Measurements from ENCODE around the gene SPECC1. TPM values are rescaled to one million over a fixed set of nuclear protein-coding genes. Genes with fewer than 3 reads are reported as not detected.

SPECC1 gene
- total RNA-seq, 1 experiment from 2014 or later, result 43.5 TPM

DNA sequence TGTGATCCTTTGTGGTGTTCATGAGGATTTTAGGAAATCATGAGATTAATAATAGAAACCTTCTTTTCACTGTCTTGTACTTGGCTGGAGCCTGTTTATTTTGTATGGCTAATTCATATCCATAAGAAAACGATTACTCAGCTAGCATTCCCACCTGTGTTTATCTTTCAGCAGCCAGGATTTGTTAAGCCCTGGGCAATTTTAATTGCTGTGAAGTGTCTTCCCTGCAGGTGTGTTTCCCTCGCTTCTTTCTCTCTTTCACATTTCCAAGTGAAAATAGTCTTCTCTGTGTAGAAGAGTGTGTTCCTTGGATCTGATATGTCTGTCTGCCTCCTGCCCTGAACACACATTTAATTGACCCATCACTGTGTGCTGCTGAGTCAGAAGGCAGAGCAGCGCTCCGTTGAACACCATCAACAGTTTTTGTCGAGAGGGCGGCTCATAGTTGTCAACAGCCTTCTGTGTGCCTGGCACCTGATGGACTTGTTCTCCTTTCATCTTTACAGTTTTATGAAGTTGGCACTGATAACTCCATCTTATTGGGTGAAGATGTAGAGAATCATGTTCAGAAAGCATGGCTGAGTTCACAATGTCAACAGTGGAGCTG lies 83.2 kb downstream of the SPECC1 start:
- intact Hi-C loops (cut with micrococcal nuclease), result no loop called here
- DNase-seq (ENCODE audit: low read depth, low spot score) (no peak), ATAC-seq (no peak)
- Histone ChIP-seq H3K27me3 (ENCODE audit: insufficient read depth, low read length) (no peaks in the 10 kb centered on the region), H3K36me3 (ENCODE audit: control insufficient read depth in 1 of 2, insufficient read depth in 2 of 2, low read length in 2 of 2) (no peaks in the 10 kb centered on the region), H3K79me2 (ENCODE audit: insufficient read depth, low read length) (no peaks in the 10 kb centered on the region), H3K27ac (ENCODE audit: low read depth, low read length) (no peak overlapping the region), H4K20me1 (ENCODE audit: insufficient read depth) (no peaks in the 10 kb centered on the region), H3K4me1 (ENCODE audit: control insufficient read depth in 1 of 2, insufficient read depth in 2 of 2, low read length in 2 of 2) (peaks cover 7 to 10% of the 10 kb centered on the region in 2 experiments; a peak in 2 of 4 replicates), H3K9me2 (ENCODE audit: insufficient read depth) (no peaks in the 10 kb centered on the region), H3K4me3 (replicated peaks in 1 of 2; ENCODE audit: low read depth in 1 of 2, low read length in 2 of 2) (no peak overlapping the region), H3K4me2 (ENCODE audit: low read length) (no peak overlapping the region), H3K9ac (ENCODE audit: low read length) (no peak overlapping the region), H3K9me3 (ENCODE audit: control insufficient read depth in 1 of 2, insufficient read depth in 1 of 2, low read depth in 1 of 2, low read length in 2 of 2) (no peaks in the 10 kb centered on the region), H2AFZ (ENCODE audit: low read depth, low read length, poor library complexity, severe bottlenecking) (no peak overlapping the region)
- ChIA-PET RAD21 (ENCODE audit: low non-redundant PET in 1 of 2, low total read pairs in 2 of 2, uncharacterized antibody in 2 of 2, unreplicated experiment in 2 of 2) (no interaction called here), POLR2A (no interaction called here), CTCF (no interaction called here)
- TF ChIP-seq EZH2phosphoT487 (IDR thresholded peaks at IDR 0.05; ENCODE audit: borderline replicate concordance) (no peak), FOSL1 (IDR thresholded peaks at IDR 0.05; ENCODE audit: low read depth) (no peak), EZH2 (IDR thresholded peaks at IDR 0.05) (no peak), SP1 (IDR thresholded peaks at IDR 0.05; ENCODE audit: low read depth) (no peak), EGR1 (IDR thresholded peaks at IDR 0.05; ENCODE audit: low read depth) (no peak), SIN3A (IDR thresholded peaks at IDR 0.05; ENCODE audit: low read depth) (no peak), SRF (IDR thresholded peaks at IDR 0.05; ENCODE audit: low read depth) (no peak), POLR2AphosphoS5 (IDR thresholded peaks at IDR 0.05; ENCODE audit: low read depth, low read length) (no peak), POLR2A (IDR thresholded peaks at IDR 0.05; ENCODE audit: borderline replicate concordance, extremely low read depth, insufficient read depth, insufficient read length) (no peak), ELF1 (IDR thresholded peaks at IDR 0.05; ENCODE audit: borderline replicate concordance, low read depth) (no peak), ZFX (IDR thresholded peaks at IDR 0.05) (no peak), ZNF274 (IDR thresholded peaks at IDR 0.05; ENCODE audit: low read depth, low read length) (no peak)
- TF ChIP-seq, protein P1, sequence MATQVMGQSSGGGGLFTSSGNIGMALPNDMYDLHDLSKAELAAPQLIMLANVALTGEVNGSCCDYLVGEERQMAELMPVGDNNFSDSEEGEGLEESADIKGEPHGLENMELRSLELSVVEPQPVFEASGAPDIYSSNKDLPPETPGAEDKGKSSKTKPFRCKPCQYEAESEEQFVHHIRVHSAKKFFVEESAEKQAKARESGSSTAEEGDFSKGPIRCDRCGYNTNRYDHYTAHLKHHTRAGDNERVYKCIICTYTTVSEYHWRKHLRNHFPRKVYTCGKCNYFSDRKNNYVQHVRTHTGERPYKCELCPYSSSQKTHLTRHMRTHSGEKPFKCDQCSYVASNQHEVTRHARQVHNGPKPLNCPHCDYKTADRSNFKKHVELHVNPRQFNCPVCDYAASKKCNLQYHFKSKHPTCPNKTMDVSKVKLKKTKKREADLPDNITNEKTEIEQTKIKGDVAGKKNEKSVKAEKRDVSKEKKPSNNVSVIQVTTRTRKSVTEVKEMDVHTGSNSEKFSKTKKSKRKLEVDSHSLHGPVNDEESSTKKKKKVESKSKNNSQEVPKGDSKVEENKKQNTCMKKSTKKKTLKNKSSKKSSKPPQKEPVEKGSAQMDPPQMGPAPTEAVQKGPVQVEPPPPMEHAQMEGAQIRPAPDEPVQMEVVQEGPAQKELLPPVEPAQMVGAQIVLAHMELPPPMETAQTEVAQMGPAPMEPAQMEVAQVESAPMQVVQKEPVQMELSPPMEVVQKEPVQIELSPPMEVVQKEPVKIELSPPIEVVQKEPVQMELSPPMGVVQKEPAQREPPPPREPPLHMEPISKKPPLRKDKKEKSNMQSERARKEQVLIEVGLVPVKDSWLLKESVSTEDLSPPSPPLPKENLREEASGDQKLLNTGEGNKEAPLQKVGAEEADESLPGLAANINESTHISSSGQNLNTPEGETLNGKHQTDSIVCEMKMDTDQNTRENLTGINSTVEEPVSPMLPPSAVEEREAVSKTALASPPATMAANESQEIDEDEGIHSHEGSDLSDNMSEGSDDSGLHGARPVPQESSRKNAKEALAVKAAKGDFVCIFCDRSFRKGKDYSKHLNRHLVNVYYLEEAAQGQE (IDR thresholded peaks at IDR 0.05; ENCODE audit: low read depth), result no peak
- TF ChIP-seq, protein P2, sequence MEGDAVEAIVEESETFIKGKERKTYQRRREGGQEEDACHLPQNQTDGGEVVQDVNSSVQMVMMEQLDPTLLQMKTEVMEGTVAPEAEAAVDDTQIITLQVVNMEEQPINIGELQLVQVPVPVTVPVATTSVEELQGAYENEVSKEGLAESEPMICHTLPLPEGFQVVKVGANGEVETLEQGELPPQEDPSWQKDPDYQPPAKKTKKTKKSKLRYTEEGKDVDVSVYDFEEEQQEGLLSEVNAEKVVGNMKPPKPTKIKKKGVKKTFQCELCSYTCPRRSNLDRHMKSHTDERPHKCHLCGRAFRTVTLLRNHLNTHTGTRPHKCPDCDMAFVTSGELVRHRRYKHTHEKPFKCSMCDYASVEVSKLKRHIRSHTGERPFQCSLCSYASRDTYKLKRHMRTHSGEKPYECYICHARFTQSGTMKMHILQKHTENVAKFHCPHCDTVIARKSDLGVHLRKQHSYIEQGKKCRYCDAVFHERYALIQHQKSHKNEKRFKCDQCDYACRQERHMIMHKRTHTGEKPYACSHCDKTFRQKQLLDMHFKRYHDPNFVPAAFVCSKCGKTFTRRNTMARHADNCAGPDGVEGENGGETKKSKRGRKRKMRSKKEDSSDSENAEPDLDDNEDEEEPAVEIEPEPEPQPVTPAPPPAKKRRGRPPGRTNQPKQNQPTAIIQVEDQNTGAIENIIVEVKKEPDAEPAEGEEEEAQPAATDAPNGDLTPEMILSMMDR (IDR thresholded peaks at IDR 0.05 in 2 of 3, conservative IDR thresholded peaks at IDR 0.05 in 1 of 3; ENCODE audit: borderline replicate concordance in 1 of 3, insufficient read depth in 1 of 3, low read depth in 2 of 3, low read length in 2 of 3), result no peak
- TF ChIP-seq, protein P3, sequence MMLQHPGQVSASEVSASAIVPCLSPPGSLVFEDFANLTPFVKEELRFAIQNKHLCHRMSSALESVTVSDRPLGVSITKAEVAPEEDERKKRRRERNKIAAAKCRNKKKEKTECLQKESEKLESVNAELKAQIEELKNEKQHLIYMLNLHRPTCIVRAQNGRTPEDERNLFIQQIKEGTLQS (IDR thresholded peaks at IDR 0.05), result no peak
- BruUV-seq (replicated peaks), result no TSS peak

Data from HCT116 (cell line).